ENCODE results near the gene TFF1. TPM values are rescaled to one million over a fixed set of nuclear protein-coding genes. Genes with fewer than 3 reads are reported as not detected.

The TFF1 gene
- total RNA-seq, 4 donors from 2014 or later = not detected

DNA sequence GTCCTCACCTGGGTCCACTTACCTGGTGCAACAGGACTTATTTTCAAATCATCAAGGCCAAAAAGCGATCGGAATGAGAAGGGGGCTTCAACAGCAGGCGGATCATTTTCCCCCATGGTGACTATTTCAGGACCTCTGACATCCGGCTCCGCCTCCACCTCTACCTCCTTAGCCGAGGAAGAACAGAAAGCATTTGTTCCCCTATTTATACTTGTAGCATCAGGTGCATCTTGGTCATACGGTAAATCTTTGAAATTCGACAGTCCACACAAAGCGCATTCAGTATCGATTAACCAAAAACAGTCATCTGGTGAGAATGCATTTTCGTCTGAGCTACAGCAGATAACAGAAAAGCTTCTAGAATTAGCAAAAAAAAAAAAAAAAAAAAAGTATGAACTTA lies 29.0 kb upstream of the TFF1 start:
- H3K4me3 ChIP-seq = no peak overlapping the region
- no peak for DNase-seq (ENCODE audit: low spot score in 2 of 2)
- no peak overlapping the region for H3K27ac ChIP-seq
- peaks cover 0 to 3% (median 0%) of the 10 kb centered on the region in 4 donors for H3K9me3 ChIP-seq
- WGBS, 2 donors = 91 to 93% methylated on average over 11 of the region's 11 CpGs
- H3K27me3 ChIP-seq = no peaks in the 10 kb centered on the region
- no peaks in the 10 kb centered on the region for H3K4me1 ChIP-seq
- H3K36me3 ChIP-seq = no peaks in the 10 kb centered on the region
- TF ChIP-seq EP300 (IDR thresholded peaks at IDR 0.05) (no peak), POLR2A (IDR thresholded peaks at IDR 0.05) (no peak)
- TF ChIP-seq, protein P1, sequence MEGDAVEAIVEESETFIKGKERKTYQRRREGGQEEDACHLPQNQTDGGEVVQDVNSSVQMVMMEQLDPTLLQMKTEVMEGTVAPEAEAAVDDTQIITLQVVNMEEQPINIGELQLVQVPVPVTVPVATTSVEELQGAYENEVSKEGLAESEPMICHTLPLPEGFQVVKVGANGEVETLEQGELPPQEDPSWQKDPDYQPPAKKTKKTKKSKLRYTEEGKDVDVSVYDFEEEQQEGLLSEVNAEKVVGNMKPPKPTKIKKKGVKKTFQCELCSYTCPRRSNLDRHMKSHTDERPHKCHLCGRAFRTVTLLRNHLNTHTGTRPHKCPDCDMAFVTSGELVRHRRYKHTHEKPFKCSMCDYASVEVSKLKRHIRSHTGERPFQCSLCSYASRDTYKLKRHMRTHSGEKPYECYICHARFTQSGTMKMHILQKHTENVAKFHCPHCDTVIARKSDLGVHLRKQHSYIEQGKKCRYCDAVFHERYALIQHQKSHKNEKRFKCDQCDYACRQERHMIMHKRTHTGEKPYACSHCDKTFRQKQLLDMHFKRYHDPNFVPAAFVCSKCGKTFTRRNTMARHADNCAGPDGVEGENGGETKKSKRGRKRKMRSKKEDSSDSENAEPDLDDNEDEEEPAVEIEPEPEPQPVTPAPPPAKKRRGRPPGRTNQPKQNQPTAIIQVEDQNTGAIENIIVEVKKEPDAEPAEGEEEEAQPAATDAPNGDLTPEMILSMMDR (IDR thresholded peaks at IDR 0.05) = no peak

DNA sequence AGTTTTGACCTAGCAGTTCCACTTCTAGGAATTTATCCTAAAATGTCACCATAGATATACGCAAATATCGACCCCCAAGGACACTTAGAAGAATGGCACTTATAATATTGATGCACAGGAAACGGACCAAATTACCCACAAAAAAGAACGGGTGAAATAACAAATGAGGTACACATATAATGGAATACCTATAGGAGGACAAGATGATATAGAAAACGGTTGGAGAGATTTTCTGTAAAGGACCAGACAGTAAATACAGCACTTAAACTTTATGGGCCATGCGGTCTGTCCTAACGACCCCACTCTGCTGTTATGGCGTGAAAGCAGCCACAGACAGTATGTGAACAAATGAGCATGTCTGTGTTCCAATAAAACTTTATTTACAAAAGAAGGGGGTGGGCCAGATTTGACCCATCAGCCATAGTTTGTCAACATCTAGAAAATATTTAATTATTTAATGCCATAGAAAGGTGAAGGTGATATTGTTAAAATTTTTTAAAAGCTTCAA lies 27.2 kb upstream of the TFF1 start:
- Histone ChIP-seq H3K27me3 (no peaks in the 10 kb centered on the region), H3K36me3 (no peaks in the 10 kb centered on the region), H3K4me3 (no peak overlapping the region), H3K9me3 (peaks cover 0 to 3% (median 0%) of the 10 kb centered on the region in 4 donors), H3K27ac (no peak overlapping the region), H3K4me1 (no peaks in the 10 kb centered on the region)
- 52 to 66% methylated on average over 8 of the region's 8 CpGs for WGBS, 2 donors
- no peak for DNase-seq (ENCODE audit: low spot score in 2 of 2)
- no peak for TF ChIP-seq EP300 (IDR thresholded peaks at IDR 0.05)
- TF ChIP-seq POLR2A (IDR thresholded peaks at IDR 0.05) = no peak
- TF ChIP-seq, protein P1 (IDR thresholded peaks at IDR 0.05) = no peak

DNA sequence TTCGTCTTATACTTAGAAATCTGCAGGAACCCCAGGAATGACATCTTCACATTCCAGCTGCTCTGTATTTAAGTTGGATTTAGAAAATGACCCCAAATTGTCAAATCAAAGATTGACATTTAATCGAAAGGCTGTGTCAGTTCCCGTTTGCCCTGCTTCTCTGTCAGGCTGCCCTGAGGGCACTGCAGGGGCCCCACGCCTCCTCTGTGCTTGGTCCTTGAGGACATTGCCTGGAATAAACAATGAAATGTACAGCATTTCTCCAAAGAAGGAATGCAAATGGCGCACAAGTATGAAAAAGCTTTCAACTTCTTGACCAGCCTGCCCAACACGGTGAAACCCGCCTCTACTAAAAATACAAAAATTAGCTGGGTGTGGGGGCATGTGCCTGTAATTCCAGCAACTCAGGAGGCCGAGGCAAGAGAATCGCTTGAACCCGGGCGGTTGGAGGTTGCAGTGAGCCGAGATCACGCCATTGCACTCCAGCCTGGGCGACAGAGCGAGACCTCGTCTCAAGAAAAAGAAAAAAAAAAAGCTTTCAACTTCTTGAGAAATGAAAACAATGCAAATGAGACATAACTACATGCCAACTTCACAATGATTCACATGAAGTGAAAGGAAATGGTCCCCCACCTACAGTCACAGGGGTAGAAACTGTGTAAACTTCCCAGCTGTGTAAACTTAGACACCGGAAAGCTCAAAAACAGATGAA lies 26.6 kb upstream of the TFF1 start:
- 63 to 64% methylated on average over 17 of the region's 17 CpGs for WGBS, 2 donors
- Histone ChIP-seq H3K27me3 (no peaks in the 10 kb centered on the region), H3K36me3 (no peaks in the 10 kb centered on the region), H3K27ac (no peak overlapping the region), H3K4me3 (no peak overlapping the region), H3K4me1 (no peaks in the 10 kb centered on the region), H3K9me3 (peaks cover 0 to 3% (median 0%) of the 10 kb centered on the region in 4 donors)
- TF ChIP-seq POLR2A (IDR thresholded peaks at IDR 0.05) = no peak
- TF ChIP-seq, protein P1 (IDR thresholded peaks at IDR 0.05) = no peak
- TF ChIP-seq EP300 (IDR thresholded peaks at IDR 0.05) = no peak
- no peak for DNase-seq (ENCODE audit: low spot score in 2 of 2)

DNA sequence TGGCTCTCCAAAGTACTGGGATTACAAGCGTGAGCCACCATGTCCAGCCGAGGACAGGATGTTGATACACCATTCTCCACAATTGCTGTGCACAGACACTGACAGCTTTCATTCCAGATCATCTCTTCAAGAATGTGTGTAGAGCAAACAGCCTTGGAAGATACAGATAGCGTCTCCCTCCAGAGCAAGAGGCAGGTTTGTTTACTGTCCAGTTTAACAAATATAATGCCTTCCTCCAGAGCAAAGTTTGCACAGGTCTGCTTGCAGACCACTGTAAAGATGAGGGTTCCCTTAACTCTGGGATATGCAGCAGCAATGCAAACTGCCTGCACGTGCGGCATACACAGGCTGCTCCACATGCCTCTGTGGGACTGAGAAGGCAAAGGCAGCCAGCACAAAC lies 25.0 kb upstream of the TFF1 start:
- Histone ChIP-seq H3K4me3 (no peak overlapping the region), H3K27ac (no peak overlapping the region), H3K27me3 (no peaks in the 10 kb centered on the region), H3K9me3 (peaks cover 0 to 3% (median 0%) of the 10 kb centered on the region in 4 donors), H3K4me1 (no peaks in the 10 kb centered on the region), H3K36me3 (no peaks in the 10 kb centered on the region)
- 77 to 83% methylated on average over 5 of the region's 5 CpGs for WGBS, 2 donors
- no peak for DNase-seq (ENCODE audit: low spot score in 2 of 2)
- TF ChIP-seq POLR2A (IDR thresholded peaks at IDR 0.05) = no peak
- TF ChIP-seq, protein P1 (IDR thresholded peaks at IDR 0.05) = no peak
- no peak for TF ChIP-seq EP300 (IDR thresholded peaks at IDR 0.05)

DNA sequence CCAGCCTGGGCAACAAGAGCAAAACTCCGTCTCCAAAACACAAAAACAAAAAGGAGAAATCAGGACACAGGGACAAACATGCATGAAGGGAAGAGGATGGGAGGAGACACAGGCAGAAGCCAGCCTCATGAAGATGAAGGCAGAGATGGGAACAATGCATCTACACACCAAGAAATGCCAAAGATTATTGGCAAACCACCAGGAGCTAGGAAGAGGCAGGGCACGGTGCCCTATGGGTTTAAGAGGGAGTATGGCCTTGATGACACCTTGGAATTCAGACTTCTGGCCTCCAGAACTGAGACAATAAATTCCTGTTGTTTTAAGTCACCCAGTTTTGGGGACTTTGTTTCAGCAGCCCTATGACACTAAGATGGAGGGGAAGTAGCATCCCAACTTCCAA lies 24.4 kb upstream of the TFF1 start:
- Histone ChIP-seq H3K27me3 (no peaks in the 10 kb centered on the region), H3K27ac (no peak overlapping the region), H3K36me3 (no peaks in the 10 kb centered on the region), H3K4me3 (no peak overlapping the region), H3K4me1 (no peaks in the 10 kb centered on the region), H3K9me3 (peaks cover 0 to 3% (median 0%) of the 10 kb centered on the region in 4 donors)
- DNase-seq (ENCODE audit: low spot score in 2 of 2) = no peak
- TF ChIP-seq EP300 (IDR thresholded peaks at IDR 0.05) = no peak
- TF ChIP-seq, protein P1 (IDR thresholded peaks at IDR 0.05) = no peak
- no peak for TF ChIP-seq POLR2A (IDR thresholded peaks at IDR 0.05)
- 35 to 66% methylated on average over 2 of the region's 2 CpGs for WGBS, 2 donors
